Neural cell (in vitro differentiated cells): ENCODE results near the gene EMCN.
"Not testable (repeated sequence)": the region's sequence is repeated elsewhere in the genome, so short reads cannot be mapped to it uniquely, and the experiment has no call there.

Experiments used
- EP300 ChIP-seq: fragments of 450-650 bp; conservative IDR thresholded peaks from 2 replicates; pipeline ENCODE4 v1.6.1; 2014; ENCODE audit warnings: antibody characterized with exemption, mild to moderate bottlenecking, moderate library complexity; ENCODE audit not compliant: poor library complexity, severe bottlenecking
- MXI1 ChIP-seq: fragments of 450-650 bp; conservative IDR thresholded peaks from 2 replicates; pipeline ENCODE4 v1.6.1; 2014; ENCODE audit warnings: antibody characterized with exemption, mild to moderate bottlenecking; ENCODE audit not compliant: poor library complexity, severe bottlenecking
- TF ChIP-seq, protein P1 (sequence below): IDR thresholded peaks from 2 replicates; pipeline ENCODE4 v1.6.1; 2012; ENCODE audit warnings: borderline replicate concordance
- TF ChIP-seq, protein P2 (sequence below): fragments of 450-650 bp; IDR thresholded peaks from 2 replicates; pipeline ENCODE4 v1.5.1; 2014; ENCODE audit warnings: antibody characterized with exemption, mild to moderate bottlenecking, moderate library complexity; ENCODE audit not compliant: poor library complexity, severe bottlenecking

- TF ChIP-seq, protein P1, sequence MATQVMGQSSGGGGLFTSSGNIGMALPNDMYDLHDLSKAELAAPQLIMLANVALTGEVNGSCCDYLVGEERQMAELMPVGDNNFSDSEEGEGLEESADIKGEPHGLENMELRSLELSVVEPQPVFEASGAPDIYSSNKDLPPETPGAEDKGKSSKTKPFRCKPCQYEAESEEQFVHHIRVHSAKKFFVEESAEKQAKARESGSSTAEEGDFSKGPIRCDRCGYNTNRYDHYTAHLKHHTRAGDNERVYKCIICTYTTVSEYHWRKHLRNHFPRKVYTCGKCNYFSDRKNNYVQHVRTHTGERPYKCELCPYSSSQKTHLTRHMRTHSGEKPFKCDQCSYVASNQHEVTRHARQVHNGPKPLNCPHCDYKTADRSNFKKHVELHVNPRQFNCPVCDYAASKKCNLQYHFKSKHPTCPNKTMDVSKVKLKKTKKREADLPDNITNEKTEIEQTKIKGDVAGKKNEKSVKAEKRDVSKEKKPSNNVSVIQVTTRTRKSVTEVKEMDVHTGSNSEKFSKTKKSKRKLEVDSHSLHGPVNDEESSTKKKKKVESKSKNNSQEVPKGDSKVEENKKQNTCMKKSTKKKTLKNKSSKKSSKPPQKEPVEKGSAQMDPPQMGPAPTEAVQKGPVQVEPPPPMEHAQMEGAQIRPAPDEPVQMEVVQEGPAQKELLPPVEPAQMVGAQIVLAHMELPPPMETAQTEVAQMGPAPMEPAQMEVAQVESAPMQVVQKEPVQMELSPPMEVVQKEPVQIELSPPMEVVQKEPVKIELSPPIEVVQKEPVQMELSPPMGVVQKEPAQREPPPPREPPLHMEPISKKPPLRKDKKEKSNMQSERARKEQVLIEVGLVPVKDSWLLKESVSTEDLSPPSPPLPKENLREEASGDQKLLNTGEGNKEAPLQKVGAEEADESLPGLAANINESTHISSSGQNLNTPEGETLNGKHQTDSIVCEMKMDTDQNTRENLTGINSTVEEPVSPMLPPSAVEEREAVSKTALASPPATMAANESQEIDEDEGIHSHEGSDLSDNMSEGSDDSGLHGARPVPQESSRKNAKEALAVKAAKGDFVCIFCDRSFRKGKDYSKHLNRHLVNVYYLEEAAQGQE: not testable (repeated sequence)
- TF ChIP-seq, protein P2, sequence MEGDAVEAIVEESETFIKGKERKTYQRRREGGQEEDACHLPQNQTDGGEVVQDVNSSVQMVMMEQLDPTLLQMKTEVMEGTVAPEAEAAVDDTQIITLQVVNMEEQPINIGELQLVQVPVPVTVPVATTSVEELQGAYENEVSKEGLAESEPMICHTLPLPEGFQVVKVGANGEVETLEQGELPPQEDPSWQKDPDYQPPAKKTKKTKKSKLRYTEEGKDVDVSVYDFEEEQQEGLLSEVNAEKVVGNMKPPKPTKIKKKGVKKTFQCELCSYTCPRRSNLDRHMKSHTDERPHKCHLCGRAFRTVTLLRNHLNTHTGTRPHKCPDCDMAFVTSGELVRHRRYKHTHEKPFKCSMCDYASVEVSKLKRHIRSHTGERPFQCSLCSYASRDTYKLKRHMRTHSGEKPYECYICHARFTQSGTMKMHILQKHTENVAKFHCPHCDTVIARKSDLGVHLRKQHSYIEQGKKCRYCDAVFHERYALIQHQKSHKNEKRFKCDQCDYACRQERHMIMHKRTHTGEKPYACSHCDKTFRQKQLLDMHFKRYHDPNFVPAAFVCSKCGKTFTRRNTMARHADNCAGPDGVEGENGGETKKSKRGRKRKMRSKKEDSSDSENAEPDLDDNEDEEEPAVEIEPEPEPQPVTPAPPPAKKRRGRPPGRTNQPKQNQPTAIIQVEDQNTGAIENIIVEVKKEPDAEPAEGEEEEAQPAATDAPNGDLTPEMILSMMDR: not testable (repeated sequence)
- not testable (repeated sequence) for TF ChIP-seq MXI1, EP300
Measured at GRCh38 chr4:100380401-100380800, 137.4 kb downstream of the EMCN start.
